Erythroblast (primary cell): ENCODE data around the gene GOLM1.

Source experiments
- GATA1 ChIP-seq: IDR thresholded peaks from 2 replicates; pipeline ENCODE4 v1.6.1; 2011; ENCODE audit warnings: low read depth, mild to moderate bottlenecking, control low read depth, low read length, moderate library complexity
- POLR2A ChIP-seq: IDR thresholded peaks from 2 replicates; pipeline ENCODE4 v1.6.1; 2011; ENCODE audit warnings: mild to moderate bottlenecking, low read length

DNA sequence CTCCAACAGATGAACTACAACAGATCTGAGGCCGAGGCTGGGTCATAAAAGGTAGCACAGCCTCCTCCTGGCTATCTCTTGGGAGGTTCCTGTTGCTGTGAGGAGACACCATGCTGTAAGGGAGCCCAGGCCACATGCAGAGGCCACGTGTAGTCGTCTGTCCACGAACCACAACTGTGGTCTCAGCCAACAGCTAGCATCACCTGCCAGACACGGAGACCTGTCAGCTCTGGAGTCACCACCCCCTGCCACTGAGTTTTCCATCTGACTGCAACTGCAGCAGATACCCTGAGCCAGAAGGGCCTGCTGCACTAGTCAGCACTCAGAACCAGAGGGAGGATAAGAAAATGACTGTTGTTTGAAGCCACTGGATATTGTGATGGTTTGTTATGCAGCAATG, 12.7 kb upstream of the GOLM1 start:
- no peak for TF ChIP-seq POLR2A
- TF ChIP-seq GATA1, result no peak
